Tibial artery (tissue), 4 donors: Measurements from ENCODE around the gene MYOF.

ENCODE experiments used
- DNase-seq, 2 donors: peaks; one replicate each; pipeline ENCODE4 v3.0.0-alpha.2; 2019
- H3K27ac ChIP-seq, 2 donors: fragments of 200-600 bp; sonication (generic) in 1 of 2; 1 replicate in 1 of 2; 2 replicates in 1 of 2; pipeline ENCODE4 v1.5.1; 2018 to 2019; ENCODE audit warnings: mild to moderate bottlenecking in 1 of 2
- H3K27me3 ChIP-seq, 2 donors: fragments of 200-600 bp; sonication (generic) in 1 of 2; one replicate each; pipeline versions ENCODE4 v1.5.1 to v1.6.0; 2016 to 2019
- H3K36me3 ChIP-seq, 3 donors: fragments of 200-600 bp; sonication (generic) in 2 of 3; one replicate each; pipeline ENCODE4 v1.5.1; 2016 to 2019; ENCODE audit warnings: mild to moderate bottlenecking in 2 of 3
- H3K4me1 ChIP-seq, 4 donors: fragments of 200-600 bp; sonication (generic) in 2 of 4; 1 replicate in 3 of 4; 2 replicates in 1 of 4; pipeline ENCODE4 v1.5.1; 2016 to 2019
- H3K4me3 ChIP-seq, 2 donors: fragments of 200-600 bp; sonication (generic) in 1 of 2; 1 replicate in 1 of 2; 2 replicates in 1 of 2; pipeline ENCODE4 v1.5.1; 2018 to 2019; ENCODE audit warnings: mild to moderate bottlenecking in 2 of 2
- H3K9me3 ChIP-seq, 3 donors: fragments of 200-600 bp; sonication (generic) in 1 of 3; one replicate each; pipeline ENCODE4 v1.5.1; 2016 to 2019
- CTCF ChIP-seq, 2 experiments: fragments of 200-600 bp in 1 of 2; fragments of 450-650 bp in 1 of 2; IDR thresholded peaks; one replicate each; pipeline ENCODE4 v1.5.1; 2017 to 2019; ENCODE audit warnings: antibody characterized with exemption in 2 of 2, mild to moderate bottlenecking in 1 of 2, moderate library complexity in 1 of 2
- intact Hi-C: fragments of 100-400 bp; cut with DNase I; formaldehyde crosslinking; loops from one replicate; pipeline ENCODE4 v1.15.0; 2023; ENCODE audit warnings: low total_unique reads

MYOF gene

DNA sequence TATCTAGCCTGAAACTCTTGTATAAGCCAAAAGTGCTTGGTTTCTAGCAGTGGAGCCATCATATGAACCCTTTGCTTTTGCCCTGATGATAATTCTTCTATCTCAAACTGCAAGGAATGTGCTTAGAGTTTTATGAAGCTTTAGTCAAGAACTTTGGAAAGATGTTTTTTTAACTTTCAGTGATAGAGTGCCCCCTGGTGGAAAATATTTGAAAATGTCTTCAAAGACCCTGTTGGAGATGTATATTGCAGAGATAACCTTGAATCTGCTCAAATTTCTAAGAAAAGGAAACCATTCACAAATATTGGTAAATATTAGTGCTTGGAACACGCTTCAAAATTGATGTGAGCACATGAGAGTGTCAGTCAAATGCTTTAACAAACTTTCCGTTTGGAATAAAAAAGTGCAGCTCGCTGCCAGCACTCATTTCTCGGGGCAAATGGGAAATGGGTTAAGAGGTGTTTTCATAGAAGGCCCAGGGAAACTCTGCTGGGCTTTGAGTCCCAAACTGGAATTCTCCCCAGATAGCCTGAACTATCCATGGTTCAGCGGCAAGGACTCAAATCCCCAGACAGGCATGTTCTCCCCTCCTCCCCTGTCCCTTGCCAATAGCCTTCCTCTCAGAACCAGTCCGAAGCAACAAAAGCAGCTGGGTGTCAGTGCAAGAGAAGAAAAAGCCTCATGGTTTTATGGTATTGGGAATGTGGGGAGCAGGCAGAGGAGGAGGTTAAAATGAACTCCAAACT is 129.3 kb downstream of the MYOF start:
- intact Hi-C loops, result loop anchor here (10.0 kb wide), 1 partner anchor 268 kb away; no protein-coding TSS in a partner anchor
- H3K36me3 ChIP-seq, result peaks cover 61 to 96% (median 89%) of the 10 kb centered on the region in 3 donors
- no peaks in the 10 kb centered on the region for H3K27me3 ChIP-seq
- H3K4me3 ChIP-seq, result no peak overlapping the region
- peaks cover 0 to 10% (median 1%) of the 10 kb centered on the region in 4 donors for H3K4me1 ChIP-seq
- peak overlapping the region; percentile 8 to 35 for H3K27ac ChIP-seq
- no peaks in the 10 kb centered on the region for H3K9me3 ChIP-seq
- no peak for DNase-seq
- TF ChIP-seq CTCF (IDR thresholded peaks at IDR 0.05), result peak; percentile 67 to 74

DNA sequence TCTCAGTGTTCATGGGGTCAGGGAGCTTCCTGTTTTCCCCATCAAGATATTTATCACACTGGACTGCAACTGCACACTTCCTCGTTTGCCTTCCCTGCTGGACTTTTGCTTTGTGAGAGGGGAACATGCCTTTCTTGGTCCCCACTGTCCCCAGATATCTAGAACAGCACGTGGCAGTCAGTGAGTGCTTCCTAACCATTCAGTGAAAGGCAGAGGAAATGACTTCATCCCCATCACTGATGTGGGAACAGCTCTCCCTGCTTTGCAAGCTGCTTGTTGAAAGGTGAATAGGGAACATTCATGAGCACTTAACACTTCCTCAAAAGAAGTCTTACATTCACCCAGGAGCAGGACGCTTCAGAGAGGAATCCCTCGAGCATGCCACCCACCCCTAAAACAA is 135.4 kb downstream of the MYOF start:
- no peak for TF ChIP-seq CTCF (IDR thresholded peaks at IDR 0.05)
- H3K36me3 ChIP-seq, result peaks cover 67 to 91% (median 85%) of the 10 kb centered on the region in 3 donors
- intact Hi-C loops, result no loop called here

DNA sequence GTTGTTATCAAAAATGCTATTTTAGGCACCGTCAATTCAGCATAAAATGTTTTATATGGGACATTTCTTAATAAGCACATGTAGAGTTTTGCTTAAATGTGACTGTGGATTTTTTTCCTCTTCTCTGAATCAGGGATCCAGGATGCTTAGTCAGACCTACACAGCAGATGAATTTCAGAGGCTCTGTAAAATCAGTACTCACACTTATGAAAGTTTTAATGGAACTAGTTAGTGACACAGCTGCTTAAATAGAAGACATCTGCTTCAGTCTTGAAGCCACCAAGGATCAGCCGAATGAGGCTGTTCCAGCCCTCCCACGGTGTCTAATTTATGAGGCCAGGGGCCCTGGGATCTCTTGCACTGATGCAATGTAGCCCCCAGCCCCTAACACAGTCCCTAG is 136.0 kb downstream of the MYOF start:
- TF ChIP-seq CTCF (IDR thresholded peaks at IDR 0.05), result no peak
- Histone ChIP-seq H3K4me3 (no peak overlapping the region), H3K36me3 (peaks cover 65 to 91% (median 84%) of the 10 kb centered on the region in 3 donors), H3K4me1 (peaks cover 0 to 29% (median 0%) of the 10 kb centered on the region in 4 donors), H3K9me3 (no peaks in the 10 kb centered on the region), H3K27ac (peak overlapping the region in 1 of 2 donors; percentile 10), H3K27me3 (no peaks in the 10 kb centered on the region)
- intact Hi-C loops, result no loop called here
- no peak for DNase-seq

More for the DNA sequence above, 135.4 kb downstream of the MYOF start:
- no peaks in the 10 kb centered on the region for H3K9me3 ChIP-seq
- DNase-seq, result no peak
- peaks cover 0 to 29% (median 0%) of the 10 kb centered on the region in 4 donors for H3K4me1 ChIP-seq
- no peak overlapping the region for H3K4me3 ChIP-seq
- peak overlapping the region in 1 of 2 donors; percentile 10 for H3K27ac ChIP-seq
- no peaks in the 10 kb centered on the region for H3K27me3 ChIP-seq

GRCh38 chr10:93344691-93345090 is 137.4 kb downstream of the MYOF start:
- TF ChIP-seq CTCF (IDR thresholded peaks at IDR 0.05), result no peak
- peaks cover 61 to 91% (median 84%) of the 10 kb centered on the region in 3 donors for H3K36me3 ChIP-seq
- intact Hi-C loops, result no loop called here

GRCh38 chr10:93342921-93343320 is 139.2 kb downstream of the MYOF start:
- no peak for DNase-seq
- peak overlapping the region in 1 of 2 donors; percentile 7 for H3K27ac ChIP-seq
- H3K36me3 ChIP-seq, result peaks cover 61 to 91% (median 84%) of the 10 kb centered on the region in 3 donors
- no peak overlapping the region for H3K4me3 ChIP-seq
- no peak for TF ChIP-seq CTCF (IDR thresholded peaks at IDR 0.05)
- peaks cover 0 to 29% (median 0%) of the 10 kb centered on the region in 4 donors for H3K4me1 ChIP-seq
- no peaks in the 10 kb centered on the region for H3K27me3 ChIP-seq
- intact Hi-C loops, result no loop called here
- H3K9me3 ChIP-seq, result no peaks in the 10 kb centered on the region

More at GRCh38 chr10:93344691-93345090, 137.4 kb downstream of the MYOF start:
- peak overlapping the region in 1 of 2 donors; percentile 10 for H3K27ac ChIP-seq
- H3K4me3 ChIP-seq, result no peak overlapping the region
- no peak for DNase-seq
- H3K27me3 ChIP-seq, result no peaks in the 10 kb centered on the region
- H3K4me1 ChIP-seq, result peaks cover 0 to 29% (median 0%) of the 10 kb centered on the region in 4 donors
- no peaks in the 10 kb centered on the region for H3K9me3 ChIP-seq
